Measurements from ENCODE around the gene KCNH3. TPM values are rescaled to one million over a fixed set of nuclear protein-coding genes. Genes with fewer than 3 reads are reported as not detected.

The KCNH3 gene
- total and polyA plus RNA-seq, 4 donors: 0.07 to 0.24 (median 0.19) TPM; not detected in 1

DNA sequence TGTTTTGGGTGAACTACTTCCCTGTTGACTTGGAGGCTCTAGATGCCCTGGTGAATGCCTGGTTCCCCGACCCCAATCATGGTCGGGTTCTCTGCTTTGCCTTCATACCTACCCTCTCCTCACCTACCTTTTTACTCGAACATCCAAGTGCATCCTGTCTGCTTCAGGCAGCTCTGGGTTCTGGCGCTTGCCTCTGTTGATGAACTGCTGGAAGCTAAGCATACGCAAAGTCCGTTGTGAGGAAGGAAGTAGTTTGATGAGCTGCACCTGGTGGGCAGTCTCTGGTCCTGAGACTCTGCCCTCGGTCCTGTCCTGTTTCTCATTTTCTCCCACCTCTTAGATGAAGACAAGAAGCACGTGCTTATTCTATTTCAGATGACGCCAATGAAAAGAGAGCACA lies 13.6 kb downstream of the KCNH3 start:
- Histone ChIP-seq H3K9me3 (ENCODE audit: control insufficient read depth in 4 of 4, low read length in 3 of 4) (no peaks in the 10 kb centered on the region), H3K9ac (ENCODE audit: low read depth in 1 of 2, low read length in 2 of 2) (no peak overlapping the region), H3K4me1 (ENCODE audit: control insufficient read depth in 4 of 4, insufficient read depth in 4 of 4, low read length in 3 of 4) (peaks cover 7 to 43% (median 29%) of the 10 kb centered on the region in 4 donors), H3K4me3 (ENCODE audit: low read depth in 1 of 3, low read length in 3 of 3) (no peak overlapping the region), H3K36me3 (ENCODE audit: control insufficient read depth in 4 of 4, insufficient read depth in 3 of 4, low read depth in 1 of 4, low read length in 3 of 4) (peaks cover 0 to 2% (median 0%) of the 10 kb centered on the region in 4 donors), H3K27me3 (ENCODE audit: control insufficient read depth in 4 of 4, insufficient read depth in 4 of 4, low read length in 3 of 4) (peaks cover 0 to 5% (median 0%) of the 10 kb centered on the region in 4 donors), H3K27ac (ENCODE audit: low read depth in 1 of 2, low read length in 2 of 2) (peak overlapping the region in 1 of 2 donors; percentile 82)
- 74% methylated on average over 9 of the region's 9 CpGs for WGBS
- TF ChIP-seq RAD21 (IDR thresholded peaks at IDR 0.05) (no peak), SP1 (IDR thresholded peaks at IDR 0.05) (no peak), CTCF (IDR thresholded peaks at IDR 0.05; ENCODE audit: low read depth, low read length, missing input control) (no peak), HNF4A (conservative IDR thresholded peaks at IDR 0.05) (no peak), GABPA (IDR thresholded peaks at IDR 0.05 in 1 of 2, conservative IDR thresholded peaks at IDR 0.05 in 1 of 2) (no peak), RXRA (IDR thresholded peaks at IDR 0.05) (no peak)
- TF ChIP-seq, protein P1, sequence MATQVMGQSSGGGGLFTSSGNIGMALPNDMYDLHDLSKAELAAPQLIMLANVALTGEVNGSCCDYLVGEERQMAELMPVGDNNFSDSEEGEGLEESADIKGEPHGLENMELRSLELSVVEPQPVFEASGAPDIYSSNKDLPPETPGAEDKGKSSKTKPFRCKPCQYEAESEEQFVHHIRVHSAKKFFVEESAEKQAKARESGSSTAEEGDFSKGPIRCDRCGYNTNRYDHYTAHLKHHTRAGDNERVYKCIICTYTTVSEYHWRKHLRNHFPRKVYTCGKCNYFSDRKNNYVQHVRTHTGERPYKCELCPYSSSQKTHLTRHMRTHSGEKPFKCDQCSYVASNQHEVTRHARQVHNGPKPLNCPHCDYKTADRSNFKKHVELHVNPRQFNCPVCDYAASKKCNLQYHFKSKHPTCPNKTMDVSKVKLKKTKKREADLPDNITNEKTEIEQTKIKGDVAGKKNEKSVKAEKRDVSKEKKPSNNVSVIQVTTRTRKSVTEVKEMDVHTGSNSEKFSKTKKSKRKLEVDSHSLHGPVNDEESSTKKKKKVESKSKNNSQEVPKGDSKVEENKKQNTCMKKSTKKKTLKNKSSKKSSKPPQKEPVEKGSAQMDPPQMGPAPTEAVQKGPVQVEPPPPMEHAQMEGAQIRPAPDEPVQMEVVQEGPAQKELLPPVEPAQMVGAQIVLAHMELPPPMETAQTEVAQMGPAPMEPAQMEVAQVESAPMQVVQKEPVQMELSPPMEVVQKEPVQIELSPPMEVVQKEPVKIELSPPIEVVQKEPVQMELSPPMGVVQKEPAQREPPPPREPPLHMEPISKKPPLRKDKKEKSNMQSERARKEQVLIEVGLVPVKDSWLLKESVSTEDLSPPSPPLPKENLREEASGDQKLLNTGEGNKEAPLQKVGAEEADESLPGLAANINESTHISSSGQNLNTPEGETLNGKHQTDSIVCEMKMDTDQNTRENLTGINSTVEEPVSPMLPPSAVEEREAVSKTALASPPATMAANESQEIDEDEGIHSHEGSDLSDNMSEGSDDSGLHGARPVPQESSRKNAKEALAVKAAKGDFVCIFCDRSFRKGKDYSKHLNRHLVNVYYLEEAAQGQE (IDR thresholded peaks at IDR 0.05): no peak
- DNase-seq (ENCODE audit: low spot score): no peak

DNA sequence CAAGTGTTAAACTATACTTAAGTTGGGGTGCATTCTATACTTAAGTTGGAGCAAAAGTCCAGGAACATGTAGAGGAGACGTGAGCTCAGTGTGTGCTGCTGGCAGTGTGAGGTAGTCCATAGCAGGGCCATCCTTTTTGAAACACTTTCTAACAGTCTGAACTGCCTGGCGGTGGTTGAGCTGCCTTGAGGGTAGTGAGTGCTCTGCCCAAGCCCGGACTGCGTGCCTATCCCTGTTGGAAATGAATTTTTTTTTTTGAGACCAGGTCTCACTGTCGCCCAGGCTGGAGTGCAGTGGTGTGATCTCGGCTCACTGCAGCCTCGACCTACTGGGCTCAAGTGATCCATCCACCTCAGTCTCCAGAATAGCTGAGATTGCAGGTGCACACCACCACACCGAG lies 14.1 kb downstream of the KCNH3 start:
- H3K36me3 ChIP-seq (ENCODE audit: control insufficient read depth in 4 of 4, insufficient read depth in 3 of 4, low read depth in 1 of 4, low read length in 3 of 4): peaks cover 0 to 3% (median 3%) of the 10 kb centered on the region in 4 donors
- TF ChIP-seq, protein P2, sequence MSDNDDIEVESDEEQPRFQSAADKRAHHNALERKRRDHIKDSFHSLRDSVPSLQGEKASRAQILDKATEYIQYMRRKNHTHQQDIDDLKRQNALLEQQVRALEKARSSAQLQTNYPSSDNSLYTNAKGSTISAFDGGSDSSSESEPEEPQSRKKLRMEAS (IDR thresholded peaks at IDR 0.05): no peak
- no peak for TF ChIP-seq FOXA1 (IDR thresholded peaks at IDR 0.05)
- no peak for TF ChIP-seq ATF3 (IDR thresholded peaks at IDR 0.05)
- TF ChIP-seq EGR1 (IDR thresholded peaks at IDR 0.05; ENCODE audit: low read depth in 2 of 2): no peak
- no peak for TF ChIP-seq GABPA (IDR thresholded peaks at IDR 0.05 in 1 of 2, conservative IDR thresholded peaks at IDR 0.05 in 1 of 2)
- no peak for TF ChIP-seq JUND (IDR thresholded peaks at IDR 0.05)
- H3K9ac ChIP-seq (ENCODE audit: low read depth in 1 of 2, low read length in 2 of 2): no peak overlapping the region
- 89% methylated on average over 8 of the region's 8 CpGs for WGBS
- peaks cover 7 to 47% (median 30%) of the 10 kb centered on the region in 4 donors for H3K4me1 ChIP-seq (ENCODE audit: control insufficient read depth in 4 of 4, insufficient read depth in 4 of 4, low read length in 3 of 4)
- DNase-seq (ENCODE audit: low spot score): no peak
- H3K27me3 ChIP-seq (ENCODE audit: control insufficient read depth in 4 of 4, insufficient read depth in 4 of 4, low read length in 3 of 4): peaks cover 0 to 5% (median 0%) of the 10 kb centered on the region in 4 donors
- H3K27ac ChIP-seq (ENCODE audit: low read depth in 1 of 2, low read length in 2 of 2): no peak overlapping the region
- no peaks in the 10 kb centered on the region for H3K9me3 ChIP-seq (ENCODE audit: control insufficient read depth in 4 of 4, low read length in 3 of 4)
- no peak overlapping the region for H3K4me3 ChIP-seq (ENCODE audit: low read depth in 1 of 3, low read length in 3 of 3)
